Measurements from ENCODE around the gene TRAPPC12. TPM values are rescaled to one million over a fixed set of nuclear protein-coding genes. Genes with fewer than 3 reads are reported as not detected.

Gene TRAPPC12
- total RNA-seq, 1 experiment from 2014 or later = 86.0 TPM

GRCh38 chr2:3459185-3460015, 79.9 kb downstream of the TRAPPC12 start:
- Histone ChIP-seq H3K9me3 (ENCODE audit: control insufficient read depth, low read depth, low read length) (no peaks in the 10 kb centered on the region), H2AFZ (ENCODE audit: low read length) (no peak overlapping the region), H3K9ac (ENCODE audit: extremely low read depth, insufficient read length, low read length) (no peak overlapping the region), H3K4me1 (ENCODE audit: insufficient read depth, low read length) (no peaks in the 10 kb centered on the region), H2AK5ac (ENCODE audit: insufficient read length, low read length) (no peak overlapping the region), H2BK15ac (ENCODE audit: low read depth, low read length) (no peak overlapping the region), H3K14ac (ENCODE audit: insufficient read depth, low read length) (no peak overlapping the region), H3K79me1 (ENCODE audit: insufficient read depth, low read depth, low read length, poor library complexity, severe bottlenecking) (no peaks in the 10 kb centered on the region), H2BK120ac (ENCODE audit: low read depth, low read length, poor library complexity, severe bottlenecking) (no peak overlapping the region), H3K18ac (ENCODE audit: insufficient read length, low read depth, low read length) (no peak overlapping the region), H4K20me1 (ENCODE audit: control insufficient read depth, insufficient read depth, insufficient read length) (no peaks in the 10 kb centered on the region), H3K23ac (ENCODE audit: insufficient read length, low read depth, low read length) (no peak overlapping the region), H2BK20ac (ENCODE audit: low read depth, low read length, poor library complexity, severe bottlenecking) (no peak overlapping the region), H3K23me2 (ENCODE audit: insufficient read length, low read depth, low read length, poor library complexity, severe bottlenecking) (no peaks in the 10 kb centered on the region), H2BK12ac (ENCODE audit: insufficient read length, low read depth, low read length) (no peak overlapping the region), H3T11ph (ENCODE audit: low read length) (no peak overlapping the region), H4K91ac (ENCODE audit: insufficient read length, low read depth, low read length) (no peak overlapping the region), H3K4ac (ENCODE audit: low read depth, low read length) (no peak overlapping the region), H4K8ac (replicated peaks; ENCODE audit: insufficient read length, low read depth, low read length) (no peak overlapping the region), H3K4me2 (ENCODE audit: insufficient read depth, insufficient read length, low read length) (no peak overlapping the region), H2BK5ac (ENCODE audit: insufficient read length, low read length) (no peak overlapping the region), H3K56ac (ENCODE audit: insufficient read length, low read depth, low read length) (no peak overlapping the region), H3K27ac (ENCODE audit: insufficient read length, low read depth, low read length) (no peak overlapping the region), H3K27me3 (ENCODE audit: insufficient read depth, low read length) (no peaks in the 10 kb centered on the region), H3K79me2 (ENCODE audit: insufficient read depth, low read length) (no peaks in the 10 kb centered on the region), H4K5ac (ENCODE audit: insufficient read length, low read depth, low read length) (no peak overlapping the region)
- WGBS (ENCODE audit: extremely low coverage, insufficient read length, low lambda C conversion rate) = no CpG with 5 or more reads among the region's 25 CpGs
- H3K4me3 Mint-ChIP-seq = no peak overlapping the region
- peak; percentile 42 for DNase-seq
- H3K27ac Mint-ChIP-seq = peak overlapping the region in 1 of 3 experiments; percentile 77; a peak in 2 of 7 replicates
- peak; percentile 25; the same call in 1 of the 3 replicates for TF ChIP-seq CTCF (conservative IDR thresholded peaks at IDR 0.05)
- H3K36me3 Mint-ChIP-seq (ENCODE audit: insufficient read depth in 1 of 3, low read depth in 3 of 3) = peaks cover 12 to 28% (median 26%) of the 10 kb centered on the region in 3 experiments; a peak in 6 of 7 replicates
- H3K4me1 Mint-ChIP-seq = peaks cover 18 to 31% of the 10 kb centered on the region in 2 experiments
- no peaks in the 10 kb centered on the region for H3K9me3 Mint-ChIP-seq
- H3K27me3 Mint-ChIP-seq (ENCODE audit: low read depth) = no peaks in the 10 kb centered on the region

All from H9 (cell line).